22Rv1 (cell line): ENCODE measurements around the gene FBXL7.

Source experiments
- ZFX ChIP-seq: fragments of 450-650 bp; IDR thresholded peaks from 2 replicates; pipeline ENCODE4 v1.6.1; 2017; ENCODE audit warnings: antibody characterized with exemption, borderline replicate concordance
- TF ChIP-seq, protein P1 (sequence below): fragments of 450-650 bp; IDR thresholded peaks from 2 replicates; pipeline ENCODE4 v1.5.1; 2017; ENCODE audit warnings: mild to moderate bottlenecking

DNA sequence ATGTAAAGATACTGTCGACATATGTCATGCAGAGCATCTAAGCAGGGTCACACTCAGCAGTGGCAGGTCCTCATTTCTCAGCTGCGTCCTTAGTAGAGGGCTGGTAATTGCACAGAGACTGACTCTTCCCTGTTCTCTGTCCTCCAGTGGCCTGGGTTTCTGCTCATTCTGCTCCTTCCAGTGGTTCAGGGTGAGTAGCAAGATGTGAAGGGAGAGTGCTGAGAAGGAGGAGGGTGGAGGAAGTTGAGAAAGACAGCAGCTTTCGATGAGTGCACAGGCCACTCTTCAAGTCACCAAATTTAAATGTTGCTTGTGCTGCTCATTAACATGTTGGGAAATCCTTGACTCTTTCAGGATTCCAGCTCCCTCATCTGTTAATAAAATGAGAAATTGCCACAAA lies 203.9 kb downstream of the FBXL7 start:
- TF ChIP-seq, protein P1, sequence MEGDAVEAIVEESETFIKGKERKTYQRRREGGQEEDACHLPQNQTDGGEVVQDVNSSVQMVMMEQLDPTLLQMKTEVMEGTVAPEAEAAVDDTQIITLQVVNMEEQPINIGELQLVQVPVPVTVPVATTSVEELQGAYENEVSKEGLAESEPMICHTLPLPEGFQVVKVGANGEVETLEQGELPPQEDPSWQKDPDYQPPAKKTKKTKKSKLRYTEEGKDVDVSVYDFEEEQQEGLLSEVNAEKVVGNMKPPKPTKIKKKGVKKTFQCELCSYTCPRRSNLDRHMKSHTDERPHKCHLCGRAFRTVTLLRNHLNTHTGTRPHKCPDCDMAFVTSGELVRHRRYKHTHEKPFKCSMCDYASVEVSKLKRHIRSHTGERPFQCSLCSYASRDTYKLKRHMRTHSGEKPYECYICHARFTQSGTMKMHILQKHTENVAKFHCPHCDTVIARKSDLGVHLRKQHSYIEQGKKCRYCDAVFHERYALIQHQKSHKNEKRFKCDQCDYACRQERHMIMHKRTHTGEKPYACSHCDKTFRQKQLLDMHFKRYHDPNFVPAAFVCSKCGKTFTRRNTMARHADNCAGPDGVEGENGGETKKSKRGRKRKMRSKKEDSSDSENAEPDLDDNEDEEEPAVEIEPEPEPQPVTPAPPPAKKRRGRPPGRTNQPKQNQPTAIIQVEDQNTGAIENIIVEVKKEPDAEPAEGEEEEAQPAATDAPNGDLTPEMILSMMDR: no peak
- TF ChIP-seq ZFX: no peak
